ENCODE results near the gene ITPA. TPM values are rescaled to one million over a fixed set of nuclear protein-coding genes. Genes with fewer than 3 reads are reported as not detected.

ITPA gene
- total and polyA plus RNA-seq, 2 of the 4 experiments (the other 2 are of a cell fraction): 32.4 to 49.0 TPM

DNA sequence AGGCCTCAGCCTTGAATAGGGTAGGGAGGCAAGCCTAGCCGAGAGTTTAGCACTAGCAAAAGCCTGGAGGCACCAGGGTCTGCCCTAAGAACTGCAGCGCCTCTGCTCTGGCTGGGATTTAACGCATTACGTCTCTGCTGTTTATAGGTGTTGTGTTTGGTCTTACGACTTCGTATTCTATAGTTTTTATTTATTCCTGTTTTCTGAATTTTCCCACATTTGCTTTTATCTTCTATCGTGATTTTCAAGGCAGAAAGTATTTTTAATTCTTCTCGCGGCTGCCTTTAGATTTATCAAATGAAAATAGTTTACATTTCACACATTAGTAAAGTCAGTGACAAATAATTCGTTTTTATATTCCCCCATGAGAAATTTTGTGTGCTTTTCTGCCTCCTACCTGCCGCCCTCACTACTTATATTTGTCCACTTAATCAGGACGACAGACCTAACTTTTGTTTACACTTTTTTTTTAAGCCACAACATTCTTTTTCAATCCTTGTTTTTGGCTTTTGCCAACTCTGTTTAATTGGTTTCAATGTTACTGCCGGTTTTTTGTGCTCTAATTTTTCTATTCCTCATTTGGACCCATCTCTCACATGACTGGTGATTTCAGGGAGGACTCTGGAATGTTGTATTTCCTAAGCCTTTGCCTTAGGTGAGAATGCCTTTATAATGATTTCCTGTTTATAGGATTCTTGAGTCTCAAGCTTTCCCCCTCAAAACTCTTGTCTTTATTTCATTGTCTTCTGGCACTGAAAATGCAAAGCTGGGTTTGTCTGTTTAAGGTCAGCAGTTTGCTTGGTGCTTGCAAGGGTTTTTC is 34.6 kb upstream of the ITPA start:
- intact Hi-C loops (cut with micrococcal nuclease): no loop called here
- H3K4me2 ChIP-seq (ENCODE audit: low read depth, low read length): peak overlapping the region; percentile 89
- 7% methylated on average over 3 of the region's 13 CpGs; no CpG with 5 or more reads in 1 of the 2 experiments for WGBS, 2 experiments (ENCODE audit: extremely low coverage in 2 of 2, insufficient read length in 1 of 2)
- no peaks in the 10 kb centered on the region; the same call in 1 of the 2 replicates for H3K4me1 ChIP-seq (ENCODE audit: control insufficient read depth, insufficient read depth, low read length)
- H3K14ac ChIP-seq (replicated peaks; ENCODE audit: low read depth, low read length): peak overlapping the region; percentile 76
- ChIA-PET CTCF (interaction anchor here (0.7 kb wide), 1 partner anchor 13 kb away, joined by 3 read pairs; no protein-coding TSS in a partner anchor), POLR2A (ENCODE audit: unreplicated experiment) (no interaction called here)
- H3K23ac ChIP-seq (ENCODE audit: low read depth, low read length): peak overlapping the region; percentile 96
- H3K27ac ChIP-seq (ENCODE audit: insufficient read depth, low read length): peak overlapping the region; percentile 13; the same call in 1 of the 2 replicates
- peak overlapping the region; percentile 90 for H2AK9ac ChIP-seq (replicated peaks; ENCODE audit: low read depth, low read length, poor library complexity)
- H4K20me1 ChIP-seq (ENCODE audit: insufficient read depth, low read length): no peaks in the 10 kb centered on the region
- peak overlapping the region; percentile 6; the same call in 1 of the 2 replicates for H3K18ac ChIP-seq (ENCODE audit: low read depth, low read length)
- peaks cover 0 to 8% of the 10 kb centered on the region in 2 experiments; a peak in 2 of 4 replicates for H3K79me1 ChIP-seq (ENCODE audit: low read depth in 1 of 2, low read length in 2 of 2)
- no peak overlapping the region for H2BK20ac ChIP-seq (ENCODE audit: low read depth, low read length)
- H3K4ac ChIP-seq (ENCODE audit: low read depth, low read length): peak overlapping the region; percentile 79
- H2AK5ac ChIP-seq (ENCODE audit: low read depth, low read length): 0 out of 2 replicates have a peak overlapping the region, but pooled peaks have one; percentile 15
- no peak overlapping the region; the same call in 1 of the 2 replicates for H2BK120ac ChIP-seq (ENCODE audit: low read depth, low read length)
- H2BK15ac ChIP-seq (ENCODE audit: low read depth, low read length): no peak overlapping the region
- H4K91ac ChIP-seq (ENCODE audit: insufficient read depth, low read depth, low read length): no peak overlapping the region
- peak overlapping the region; percentile 91 for H3K4me3 ChIP-seq (ENCODE audit: insufficient read depth, low read depth, low read length)
- peak overlapping the region; percentile 75 for H3K9ac ChIP-seq (ENCODE audit: low read depth, low read length)
- peaks cover 17% of the 10 kb centered on the region for H3K27me3 ChIP-seq (ENCODE audit: control insufficient read depth, insufficient read depth, low read length)
- H3K36me3 ChIP-seq (ENCODE audit: control insufficient read depth, insufficient read depth, low read length): no peaks in the 10 kb centered on the region
- peak overlapping the region; percentile 56 to 68; a peak in 3 of 4 replicates for H4K8ac ChIP-seq (ENCODE audit: low read depth in 2 of 2, low read length in 2 of 2)
- 0 out of 2 replicates have a peak overlapping the region, but pooled peaks have one; percentile 6 for H4K5ac ChIP-seq (ENCODE audit: low read depth, low read length)
- peak overlapping the region; percentile 7; the same call in 1 of the 2 replicates for H3K56ac ChIP-seq (ENCODE audit: extremely low read depth, insufficient read depth, low read length)
- no peak overlapping the region for H2BK5ac ChIP-seq (ENCODE audit: low read depth, low read length, poor library complexity, severe bottlenecking)
- no peaks in the 10 kb centered on the region for H3K9me1 ChIP-seq (ENCODE audit: insufficient read depth, low read length)
- ATAC-seq (ENCODE audit: low read depth) (no peak), DNase-seq (peak; percentile 11)
- in situ Hi-C loops (cut with MboI; ENCODE audit: low sequenced_read_pairs): no loop called here
- H3K9me3 ChIP-seq (ENCODE audit: control insufficient read depth, insufficient read depth, low read length): no peaks in the 10 kb centered on the region
- TF ChIP-seq MXI1 (IDR thresholded peaks at IDR 0.05; ENCODE audit: borderline replicate concordance, low read depth, low read length) (no peak), RFX5 (IDR thresholded peaks at IDR 0.05; ENCODE audit: low read depth, low read length) (no peak), RCOR1 (IDR thresholded peaks at IDR 0.05; ENCODE audit: insufficient replicate concordance, low read length) (no peak)
- TF ChIP-seq, protein P1, sequence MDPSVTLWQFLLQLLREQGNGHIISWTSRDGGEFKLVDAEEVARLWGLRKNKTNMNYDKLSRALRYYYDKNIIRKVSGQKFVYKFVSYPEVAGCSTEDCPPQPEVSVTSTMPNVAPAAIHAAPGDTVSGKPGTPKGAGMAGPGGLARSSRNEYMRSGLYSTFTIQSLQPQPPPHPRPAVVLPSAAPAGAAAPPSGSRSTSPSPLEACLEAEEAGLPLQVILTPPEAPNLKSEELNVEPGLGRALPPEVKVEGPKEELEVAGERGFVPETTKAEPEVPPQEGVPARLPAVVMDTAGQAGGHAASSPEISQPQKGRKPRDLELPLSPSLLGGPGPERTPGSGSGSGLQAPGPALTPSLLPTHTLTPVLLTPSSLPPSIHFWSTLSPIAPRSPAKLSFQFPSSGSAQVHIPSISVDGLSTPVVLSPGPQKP (IDR thresholded peaks at IDR 0.05; ENCODE audit: borderline replicate concordance, low read depth, low read length): no peak
- dilution Hi-C loops (cut with HindIII; ENCODE audit: low sequenced_read_pairs, unreplicated experiment): no loop called here
- peak overlapping the region; percentile 99 for H2AFZ ChIP-seq (replicated peaks; ENCODE audit: low read length, poor library complexity)
- no TSS peak for BruUV-seq (replicated peaks)

All from IMR-90 (cell line).